ENCODE results near the gene IDH2. TPM values are rescaled to one million over a fixed set of nuclear protein-coding genes. Genes with fewer than 3 reads are reported as not detected.
"Not testable (repeated sequence)": the region's sequence is repeated elsewhere in the genome, so short reads cannot be mapped to it uniquely, and the experiment has no call there.

IDH2 gene
- total and polyA plus RNA-seq, 3 donors from 2014 or later: 13.1 to 23.5 (median 17.7) TPM

- Histone ChIP-seq H3K27ac (no peak overlapping the region), H3K4me1 (no peaks in the 10 kb centered on the region), H3K9me3 (no peaks in the 10 kb centered on the region), H3K27me3 (no peaks in the 10 kb centered on the region), H3K36me3 (ENCODE audit: low read depth, missing control alignments) (no peaks in the 10 kb centered on the region), H3K4me3 (no peak overlapping the region)
- 87 to 93% methylated on average over 2 of the region's 2 CpGs for WGBS, 2 donors
- intact Hi-C loops (cut with DNase I; ENCODE audit: low total_unique reads): no loop called here
- DNase-seq: no peak
- TF ChIP-seq CTCF (IDR thresholded peaks at IDR 0.05): no peak
These were observed 13.5 kb upstream of the IDH2 start for GRCh38 chr15:90115783-90116182.

- TF ChIP-seq CTCF (IDR thresholded peaks at IDR 0.05) (no peak), POLR2A (IDR thresholded peaks at IDR 0.05) (no peak)
- no peak overlapping the region for H3K27ac ChIP-seq
- no peaks in the 10 kb centered on the region for H3K4me1 ChIP-seq
- H3K9me3 ChIP-seq: no peaks in the 10 kb centered on the region
- H3K27me3 ChIP-seq: no peaks in the 10 kb centered on the region
- H3K4me3 ChIP-seq: no peak overlapping the region
- no peak for DNase-seq
- WGBS, 2 donors: 73 to 85% methylated on average over 2 of the region's 2 CpGs
- intact Hi-C loops (cut with DNase I; ENCODE audit: low total_unique reads): no loop called here
- H3K36me3 ChIP-seq (ENCODE audit: low read depth, missing control alignments): no peaks in the 10 kb centered on the region
These were observed 12.2 kb upstream of the IDH2 start for GRCh38 chr15:90114451-90114901.

GRCh38 chr15:90113166-90113565 is 10.9 kb upstream of the IDH2 start:
- intact Hi-C loops (cut with DNase I; ENCODE audit: low total_unique reads): no loop called here
- TF ChIP-seq POLR2A (IDR thresholded peaks at IDR 0.05): no peak
- no peak for TF ChIP-seq CTCF (IDR thresholded peaks at IDR 0.05)
- no peaks in the 10 kb centered on the region for H3K9me3 ChIP-seq
- no peak overlapping the region for H3K4me3 ChIP-seq
- 69 to 80% methylated on average over 6 to 7 of the region's 7 CpGs for WGBS, 2 donors
- H3K27me3 ChIP-seq: no peaks in the 10 kb centered on the region
- H3K4me1 ChIP-seq: no peaks in the 10 kb centered on the region
- DNase-seq: no peak
- H3K27ac ChIP-seq: no peak overlapping the region
- no peaks in the 10 kb centered on the region for H3K36me3 ChIP-seq (ENCODE audit: low read depth, missing control alignments)

- H3K9me3 ChIP-seq; H3K27me3 ChIP-seq; H3K4me3 ChIP-seq; intact Hi-C loops (cut with DNase I; ENCODE audit: low total_unique reads); H3K27ac ChIP-seq; H3K4me1 ChIP-seq; H3K36me3 ChIP-seq (ENCODE audit: low read depth, missing control alignments); DNase-seq: not testable (repeated sequence)
- 87 to 88% methylated on average over 3 of the region's 3 CpGs for WGBS, 2 donors
These were observed 7.0 kb upstream of the IDH2 start for GRCh38 chr15:90109163-90109751.

GRCh38 chr15:90108038-90108437 is 5.8 kb upstream of the IDH2 start:
- H3K4me3 ChIP-seq; H3K9me3 ChIP-seq; intact Hi-C loops (cut with DNase I; ENCODE audit: low total_unique reads); H3K4me1 ChIP-seq; H3K27me3 ChIP-seq; DNase-seq; H3K27ac ChIP-seq; H3K36me3 ChIP-seq (ENCODE audit: low read depth, missing control alignments): not testable (repeated sequence)
- whole genome bisulfite sequencing, 2 donors: 88 to 92% methylated on average over 5 of the region's 5 CpGs

- Histone ChIP-seq H3K9me3 (no peaks in the 10 kb centered on the region), H3K4me3 (no peak overlapping the region), H3K4me1 (peaks cover 5% of the 10 kb centered on the region), H3K36me3 (ENCODE audit: low read depth, missing control alignments) (no peaks in the 10 kb centered on the region), H3K27me3 (no peaks in the 10 kb centered on the region), H3K27ac (no peak overlapping the region)
- 66 to 81% methylated on average over 5 to 7 of the region's 7 CpGs for WGBS, 2 donors
- no peak for TF ChIP-seq POLR2A (IDR thresholded peaks at IDR 0.05)
- TF ChIP-seq CTCF (IDR thresholded peaks at IDR 0.05): no peak
- intact Hi-C loops (cut with DNase I; ENCODE audit: low total_unique reads): no loop called here
- no peak for DNase-seq
These were observed 4.4 kb upstream of the IDH2 start for GRCh38 chr15:90106522-90107117.

All from testis (tissue), 3 donors.